GM21360 (cell line): ENCODE data around the gene KANK4.
A peak's percentile ranks its signal among the peaks of the same experiment; 100 is the strongest.
"Not testable (repeated sequence)": the region's sequence is repeated elsewhere in the genome, so short reads cannot be mapped to it uniquely, and the experiment has no call there.

Experiments used
- ATAC-seq: cut with Tn5 transposase; IDR thresholded peaks from one replicate; pipeline ENCODE4 v1.9.1; 2021; ENCODE audit warnings: mild to moderate bottlenecking, moderate library complexity; ENCODE audit not compliant: unreplicated experiment

Gene KANK4

GRCh38 chr1:62276791-62277190 is 42.4 kb downstream of the KANK4 start:
- ATAC-seq: no peak

GRCh38 chr1:62274496-62275485 is 44.4 kb downstream of the KANK4 start:
- no peak for ATAC-seq

- ATAC-seq: no peak
These were observed 45.3 kb downstream of the KANK4 start for GRCh38 chr1:62273953-62274352.

GRCh38 chr1:62271948-62272728 is 47.1 kb downstream of the KANK4 start:
- ATAC-seq: peak; percentile 91

- no peak for ATAC-seq
These were observed 48.1 kb downstream of the KANK4 start for GRCh38 chr1:62271134-62271533.

GRCh38 chr1:62269851-62270495 is 49.3 kb downstream of the KANK4 start:
- no peak for ATAC-seq

- no peak for ATAC-seq
These were observed 49.8 kb downstream of the KANK4 start for GRCh38 chr1:62269439-62269838.

- ATAC-seq: no peak
These were observed 50.9 kb downstream of the KANK4 start for GRCh38 chr1:62268315-62268714.

GRCh38 chr1:62265956-62266935 is 53.0 kb downstream of the KANK4 start:
- no peak for ATAC-seq

GRCh38 chr1:62263814-62264353 is 55.4 kb downstream of the KANK4 start:
- no peak for ATAC-seq

- no peak for ATAC-seq
These were observed 56.0 kb downstream of the KANK4 start for GRCh38 chr1:62263006-62263813.

GRCh38 chr1:62260688-62261087 is 58.5 kb downstream of the KANK4 start:
- no peak for ATAC-seq

- ATAC-seq: no peak
These were observed 59.7 kb downstream of the KANK4 start for GRCh38 chr1:62259551-62259950.

- ATAC-seq: no peak
These were observed 69.0 kb downstream of the KANK4 start for GRCh38 chr1:62250126-62250726.

GRCh38 chr1:62247391-62248168 is 71.7 kb downstream of the KANK4 start:
- ATAC-seq: no peak

- no peak for ATAC-seq
These were observed 74.0 kb downstream of the KANK4 start for GRCh38 chr1:62245201-62245600.

- not testable (repeated sequence) for ATAC-seq
These were observed 74.9 kb downstream of the KANK4 start for GRCh38 chr1:62244380-62244779.
